PFSK-1 (cell line): ENCODE data around the gene HK1. TPM values are rescaled to one million over a fixed set of nuclear protein-coding genes. Genes with fewer than 3 reads are reported as not detected.

Source experiments
- FOXP2 ChIP-seq: optimal IDR thresholded peaks from 2 replicates; pipeline ENCODE3; 2011; ENCODE audit warnings: borderline replicate concordance, control low read depth, inconsistent platforms; ENCODE audit not compliant: insufficient read depth; ENCODE audit errors: extremely low read length, extremely low read depth
- POLR2AphosphoS5 ChIP-seq: IDR thresholded peaks from 2 replicates; pipeline ENCODE4 v1.6.1; 2012; ENCODE audit warnings: low read depth, mild to moderate bottlenecking, control low read depth, low read length, moderate library complexity
- SIN3A ChIP-seq: IDR thresholded peaks from 2 replicates; pipeline ENCODE4 v1.6.1; 2012; ENCODE audit warnings: mild to moderate bottlenecking, low read length, moderate library complexity, borderline replicate concordance; ENCODE audit not compliant: insufficient read depth
- TAF1 ChIP-seq: IDR thresholded peaks from 2 replicates; pipeline ENCODE4 v1.6.1; 2012; ENCODE audit warnings: low read length, control low read depth, borderline replicate concordance; ENCODE audit not compliant: insufficient read depth
- polyA plus RNA-seq: library from polyadenylated mRNA; unstranded; fragments of >200 nt; gene quantifications from one replicate; pipeline ENCODE4 v1.2.1, GENCODE V29; 2012; ENCODE audit warnings: low read depth, missing spikeins; ENCODE audit not compliant: insufficient read length
- TF ChIP-seq, protein P1 (sequence below), 2 experiments: IDR thresholded peaks; 2 replicates each; pipeline versions ENCODE4 v1.6.1 to v1.8.0; 2011 to 2012; ENCODE audit warnings: low read depth in 2 of 2, low read length in 2 of 2, control low read depth in 1 of 2, inconsistent platforms in 1 of 2, mild to moderate bottlenecking in 1 of 2, moderate library complexity in 1 of 2; ENCODE audit not compliant: insufficient read depth in 1 of 2

HK1 gene
- 295 TPM for polyA plus RNA-seq

- no peak for TF ChIP-seq FOXP2
- TF ChIP-seq SIN3A: no peak
- TF ChIP-seq POLR2AphosphoS5: no peak
- TF ChIP-seq, protein P1, sequence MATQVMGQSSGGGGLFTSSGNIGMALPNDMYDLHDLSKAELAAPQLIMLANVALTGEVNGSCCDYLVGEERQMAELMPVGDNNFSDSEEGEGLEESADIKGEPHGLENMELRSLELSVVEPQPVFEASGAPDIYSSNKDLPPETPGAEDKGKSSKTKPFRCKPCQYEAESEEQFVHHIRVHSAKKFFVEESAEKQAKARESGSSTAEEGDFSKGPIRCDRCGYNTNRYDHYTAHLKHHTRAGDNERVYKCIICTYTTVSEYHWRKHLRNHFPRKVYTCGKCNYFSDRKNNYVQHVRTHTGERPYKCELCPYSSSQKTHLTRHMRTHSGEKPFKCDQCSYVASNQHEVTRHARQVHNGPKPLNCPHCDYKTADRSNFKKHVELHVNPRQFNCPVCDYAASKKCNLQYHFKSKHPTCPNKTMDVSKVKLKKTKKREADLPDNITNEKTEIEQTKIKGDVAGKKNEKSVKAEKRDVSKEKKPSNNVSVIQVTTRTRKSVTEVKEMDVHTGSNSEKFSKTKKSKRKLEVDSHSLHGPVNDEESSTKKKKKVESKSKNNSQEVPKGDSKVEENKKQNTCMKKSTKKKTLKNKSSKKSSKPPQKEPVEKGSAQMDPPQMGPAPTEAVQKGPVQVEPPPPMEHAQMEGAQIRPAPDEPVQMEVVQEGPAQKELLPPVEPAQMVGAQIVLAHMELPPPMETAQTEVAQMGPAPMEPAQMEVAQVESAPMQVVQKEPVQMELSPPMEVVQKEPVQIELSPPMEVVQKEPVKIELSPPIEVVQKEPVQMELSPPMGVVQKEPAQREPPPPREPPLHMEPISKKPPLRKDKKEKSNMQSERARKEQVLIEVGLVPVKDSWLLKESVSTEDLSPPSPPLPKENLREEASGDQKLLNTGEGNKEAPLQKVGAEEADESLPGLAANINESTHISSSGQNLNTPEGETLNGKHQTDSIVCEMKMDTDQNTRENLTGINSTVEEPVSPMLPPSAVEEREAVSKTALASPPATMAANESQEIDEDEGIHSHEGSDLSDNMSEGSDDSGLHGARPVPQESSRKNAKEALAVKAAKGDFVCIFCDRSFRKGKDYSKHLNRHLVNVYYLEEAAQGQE (IDR thresholded peaks at IDR 0.05; ENCODE audit: insufficient read depth in 1 of 2, low read depth in 2 of 2, low read length in 2 of 2): no peak
- no peak for TF ChIP-seq TAF1
Observed at GRCh38 chr10:69278446-69278963, at the start of gene HK1. HK1 (plus strand) TSS chr10:69278496.

DNA sequence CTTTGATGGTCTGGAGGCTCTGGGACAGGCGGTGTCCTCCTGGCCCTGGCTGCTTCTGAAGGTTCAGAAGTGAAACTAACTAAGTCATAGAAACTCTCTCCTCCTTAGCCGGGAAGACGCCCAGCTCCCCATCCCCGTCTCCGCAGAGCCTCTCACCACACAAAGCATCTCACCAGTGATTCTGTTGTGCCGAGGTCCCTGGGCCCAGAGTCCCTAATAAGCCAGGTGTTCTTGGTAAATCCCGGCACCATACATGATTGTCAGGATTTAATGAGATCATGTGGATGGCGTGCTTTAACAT, 48.7 kb upstream of the HK1 start:
- no peak for TF ChIP-seq SIN3A
- no peak for TF ChIP-seq POLR2AphosphoS5
- TF ChIP-seq TAF1: no peak

GRCh38 chr10:69230128-69230527, 48.2 kb upstream of the HK1 start:
- TF ChIP-seq POLR2AphosphoS5: no peak
- no peak for TF ChIP-seq SIN3A
- TF ChIP-seq, protein P1 (IDR thresholded peaks at IDR 0.05; ENCODE audit: insufficient read depth in 1 of 2, low read depth in 2 of 2, low read length in 2 of 2): no peak
- TF ChIP-seq FOXP2: no peak
- TF ChIP-seq TAF1: no peak

- no peak for TF ChIP-seq FOXP2
- no peak for TF ChIP-seq SIN3A
- TF ChIP-seq, protein P1 (IDR thresholded peaks at IDR 0.05; ENCODE audit: insufficient read depth in 1 of 2, low read depth in 2 of 2, low read length in 2 of 2): no peak
- TF ChIP-seq POLR2AphosphoS5: no peak
- TF ChIP-seq TAF1: no peak
Observed at GRCh38 chr10:69232252-69232651, 46.0 kb upstream of the HK1 start.

DNA sequence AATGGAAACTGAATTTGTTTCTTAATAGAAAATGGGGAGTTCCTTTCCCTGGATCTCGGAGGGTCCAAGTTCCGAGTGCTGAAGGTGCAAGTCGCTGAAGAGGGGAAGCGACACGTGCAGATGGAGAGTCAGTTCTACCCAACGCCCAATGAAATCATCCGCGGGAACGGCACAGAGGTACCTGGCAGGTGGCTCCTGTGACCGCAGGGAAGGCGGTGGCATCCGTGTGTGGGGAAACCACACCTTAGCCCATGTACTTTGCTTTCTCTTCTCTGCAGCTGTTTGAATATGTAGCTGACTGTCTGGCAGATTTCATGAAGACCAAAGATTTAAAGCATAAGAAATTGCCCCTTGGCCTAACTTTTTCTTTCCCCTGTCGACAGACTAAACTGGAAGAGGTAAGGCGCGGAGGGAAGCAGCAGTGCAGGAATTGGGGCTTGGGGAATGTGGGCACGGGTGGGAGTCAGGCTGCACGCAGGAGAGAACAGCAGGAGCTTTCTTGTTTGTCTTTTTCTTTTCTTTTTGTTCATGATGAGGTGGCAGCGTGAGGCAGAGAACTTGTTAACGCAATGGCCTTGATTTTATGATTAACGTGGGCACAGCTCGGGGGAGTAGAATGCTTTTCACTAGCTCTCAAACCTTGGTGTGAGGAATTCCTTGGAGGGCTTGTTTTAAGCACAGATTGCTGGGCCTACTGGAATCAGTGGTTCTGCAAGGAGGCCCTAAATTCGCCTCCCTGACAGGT, 45.4 kb upstream of the HK1 start:
- no peak for TF ChIP-seq TAF1
- TF ChIP-seq SIN3A: no peak
- TF ChIP-seq, protein P1 (IDR thresholded peaks at IDR 0.05; ENCODE audit: insufficient read depth in 1 of 2, low read depth in 2 of 2, low read length in 2 of 2): no peak
- TF ChIP-seq FOXP2: no peak
